ENCODE data around the gene STEAP4.

DNA sequence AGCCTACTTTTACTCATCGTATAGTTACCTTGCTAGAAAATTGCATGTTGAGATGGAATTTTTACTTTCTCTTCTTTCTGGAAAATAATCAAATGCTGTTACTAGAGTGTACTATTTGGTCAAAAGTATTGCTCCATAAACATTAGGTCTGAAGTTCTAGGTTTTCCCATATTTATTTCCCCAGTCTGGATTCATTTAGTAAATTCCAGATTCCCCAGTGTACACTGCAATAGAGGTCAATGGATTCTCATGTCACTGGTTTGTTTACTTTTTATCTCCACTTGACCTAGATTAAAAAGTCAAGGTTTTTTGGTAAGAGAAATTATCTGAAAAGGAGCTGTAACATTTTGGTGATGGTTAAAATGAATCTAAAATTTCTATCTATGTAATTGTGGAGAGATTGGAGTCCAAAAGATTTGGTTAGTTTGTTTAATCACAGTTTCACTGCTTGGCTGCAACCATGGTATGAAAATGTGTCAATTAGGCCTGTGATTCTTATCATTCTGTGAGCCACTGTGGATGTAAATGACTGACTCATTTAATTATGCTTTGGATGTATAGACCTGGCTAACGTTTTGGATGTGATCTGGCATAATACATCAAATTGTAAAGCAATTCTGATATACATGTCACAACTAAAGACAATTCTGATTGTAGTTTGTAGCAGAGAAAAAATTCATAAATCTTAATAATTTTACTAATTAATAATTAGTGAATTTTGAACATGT, 32.7 kb upstream of the STEAP4 start:
- TF ChIP-seq, protein P1, sequence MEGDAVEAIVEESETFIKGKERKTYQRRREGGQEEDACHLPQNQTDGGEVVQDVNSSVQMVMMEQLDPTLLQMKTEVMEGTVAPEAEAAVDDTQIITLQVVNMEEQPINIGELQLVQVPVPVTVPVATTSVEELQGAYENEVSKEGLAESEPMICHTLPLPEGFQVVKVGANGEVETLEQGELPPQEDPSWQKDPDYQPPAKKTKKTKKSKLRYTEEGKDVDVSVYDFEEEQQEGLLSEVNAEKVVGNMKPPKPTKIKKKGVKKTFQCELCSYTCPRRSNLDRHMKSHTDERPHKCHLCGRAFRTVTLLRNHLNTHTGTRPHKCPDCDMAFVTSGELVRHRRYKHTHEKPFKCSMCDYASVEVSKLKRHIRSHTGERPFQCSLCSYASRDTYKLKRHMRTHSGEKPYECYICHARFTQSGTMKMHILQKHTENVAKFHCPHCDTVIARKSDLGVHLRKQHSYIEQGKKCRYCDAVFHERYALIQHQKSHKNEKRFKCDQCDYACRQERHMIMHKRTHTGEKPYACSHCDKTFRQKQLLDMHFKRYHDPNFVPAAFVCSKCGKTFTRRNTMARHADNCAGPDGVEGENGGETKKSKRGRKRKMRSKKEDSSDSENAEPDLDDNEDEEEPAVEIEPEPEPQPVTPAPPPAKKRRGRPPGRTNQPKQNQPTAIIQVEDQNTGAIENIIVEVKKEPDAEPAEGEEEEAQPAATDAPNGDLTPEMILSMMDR (IDR thresholded peaks at IDR 0.05): no peak
- no peak for TF ChIP-seq POLR2A (IDR thresholded peaks at IDR 0.05)
